CD4-positive, alpha-beta T cell treated with Interleukin-1 beta for 1 hour (primary cell): ENCODE measurements around the gene CNTNAP2.
"Not testable (repeated sequence)": the region's sequence is repeated elsewhere in the genome, so short reads cannot be mapped to it uniquely, and the experiment has no call there.

Source experiments
- DNase-seq, 2 donors: peaks; one replicate each; pipeline ENCODE4 v3.0.0-alpha.2; 2020 to 2022

The CNTNAP2 gene

GRCh38 chr7:147708871-147709270, 1592.3 kb downstream of the CNTNAP2 start:
- no peak for DNase-seq

- DNase-seq, result no peak
Observed at GRCh38 chr7:147711447-147711846, 1594.8 kb downstream of the CNTNAP2 start.

- no peak for DNase-seq
Observed at GRCh38 chr7:147721962-147722830, 1605.6 kb downstream of the CNTNAP2 start.

GRCh38 chr7:147723536-147723935, 1606.9 kb downstream of the CNTNAP2 start:
- no peak for DNase-seq

GRCh38 chr7:147731311-147731710, 1614.7 kb downstream of the CNTNAP2 start:
- no peak for DNase-seq

- DNase-seq, result not testable (repeated sequence)
Observed at GRCh38 chr7:147737559-147738214, 1621.1 kb downstream of the CNTNAP2 start.

- no peak for DNase-seq
Observed at GRCh38 chr7:147742301-147742700, 1625.7 kb downstream of the CNTNAP2 start.

- no peak for DNase-seq
Observed at GRCh38 chr7:147756300-147756699, 1639.7 kb downstream of the CNTNAP2 start.

- no peak for DNase-seq
Observed at GRCh38 chr7:147759327-147759943, 1642.8 kb downstream of the CNTNAP2 start.

- DNase-seq, result no peak
Observed at GRCh38 chr7:147765301-147765700, 1648.7 kb downstream of the CNTNAP2 start.

GRCh38 chr7:147771344-147771743, 1654.7 kb downstream of the CNTNAP2 start:
- DNase-seq, result no peak

- DNase-seq, result no peak
Observed at GRCh38 chr7:147774461-147774860, 1657.9 kb downstream of the CNTNAP2 start.

GRCh38 chr7:147775516-147776284, 1659.1 kb downstream of the CNTNAP2 start:
- no peak for DNase-seq

GRCh38 chr7:147777309-147777708, 1660.7 kb downstream of the CNTNAP2 start:
- DNase-seq, result no peak

GRCh38 chr7:147779949-147780348, 1663.3 kb downstream of the CNTNAP2 start:
- no peak for DNase-seq

GRCh38 chr7:147796581-147796980, 1680.0 kb downstream of the CNTNAP2 start:
- DNase-seq, result no peak

- no peak for DNase-seq
Observed at GRCh38 chr7:147798001-147798400, 1681.4 kb downstream of the CNTNAP2 start.

- not testable (repeated sequence) for DNase-seq
Observed at GRCh38 chr7:147801762-147802161, 1685.2 kb downstream of the CNTNAP2 start.

GRCh38 chr7:147803151-147803550, 1686.5 kb downstream of the CNTNAP2 start:
- DNase-seq, result no peak

- DNase-seq, result no peak
Observed at GRCh38 chr7:147803606-147804005, 1687.0 kb downstream of the CNTNAP2 start.

- no peak for DNase-seq
Observed at GRCh38 chr7:147804032-147804431, 1687.4 kb downstream of the CNTNAP2 start.

GRCh38 chr7:147805996-147806576, 1689.5 kb downstream of the CNTNAP2 start:
- no peak for DNase-seq

- DNase-seq, result no peak
Observed at GRCh38 chr7:147809786-147810185, 1693.2 kb downstream of the CNTNAP2 start.
